ENCODE data around the gene CCDC179.

CCDC179 gene

DNA sequence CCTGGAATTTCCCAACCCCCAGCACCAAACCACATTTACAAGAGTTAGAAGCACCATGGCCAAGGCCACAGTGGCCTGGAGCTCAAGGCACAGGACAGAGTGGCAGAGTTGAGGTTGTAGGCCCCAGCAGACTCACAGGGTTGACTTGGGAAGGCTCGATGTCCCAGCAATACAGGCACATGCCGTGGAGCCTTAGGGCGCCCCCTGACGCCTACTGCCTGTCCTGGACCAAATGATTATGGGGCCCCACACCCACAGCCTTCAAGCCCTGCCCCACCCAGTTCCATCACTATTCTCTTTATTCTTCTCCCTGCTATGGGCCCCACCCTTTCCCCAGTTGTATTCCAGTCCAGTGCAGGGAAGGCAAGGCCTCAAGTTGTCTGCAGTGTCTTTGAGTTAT is at the start of gene CCDC179:
Gene CCDC179 (minus strand): TSS at position 234 of the 400 bp plus-strand sequence. CDS start 53 bp downstream, at position 181.
- Histone ChIP-seq H3K9me3 (no peaks in the 10 kb centered on the region), H3K27ac (no peak within 1 kb of the TSS), H3K36me3 (no peaks in the 10 kb centered on the region), H3K4me3 (ENCODE audit: low read depth in 1 of 2, low read length in 1 of 2) (no peak within 1 kb of the TSS), H3K27me3 (no peaks in the 10 kb centered on the region), H3K4me1 (ENCODE audit: control insufficient read depth in 1 of 2, insufficient read depth in 1 of 2, low read depth in 1 of 2, low read length in 1 of 2) (no peaks in the 10 kb centered on the region)
- TF ChIP-seq, protein P1, sequence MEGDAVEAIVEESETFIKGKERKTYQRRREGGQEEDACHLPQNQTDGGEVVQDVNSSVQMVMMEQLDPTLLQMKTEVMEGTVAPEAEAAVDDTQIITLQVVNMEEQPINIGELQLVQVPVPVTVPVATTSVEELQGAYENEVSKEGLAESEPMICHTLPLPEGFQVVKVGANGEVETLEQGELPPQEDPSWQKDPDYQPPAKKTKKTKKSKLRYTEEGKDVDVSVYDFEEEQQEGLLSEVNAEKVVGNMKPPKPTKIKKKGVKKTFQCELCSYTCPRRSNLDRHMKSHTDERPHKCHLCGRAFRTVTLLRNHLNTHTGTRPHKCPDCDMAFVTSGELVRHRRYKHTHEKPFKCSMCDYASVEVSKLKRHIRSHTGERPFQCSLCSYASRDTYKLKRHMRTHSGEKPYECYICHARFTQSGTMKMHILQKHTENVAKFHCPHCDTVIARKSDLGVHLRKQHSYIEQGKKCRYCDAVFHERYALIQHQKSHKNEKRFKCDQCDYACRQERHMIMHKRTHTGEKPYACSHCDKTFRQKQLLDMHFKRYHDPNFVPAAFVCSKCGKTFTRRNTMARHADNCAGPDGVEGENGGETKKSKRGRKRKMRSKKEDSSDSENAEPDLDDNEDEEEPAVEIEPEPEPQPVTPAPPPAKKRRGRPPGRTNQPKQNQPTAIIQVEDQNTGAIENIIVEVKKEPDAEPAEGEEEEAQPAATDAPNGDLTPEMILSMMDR (IDR thresholded peaks at IDR 0.05), result no peak

DNA sequence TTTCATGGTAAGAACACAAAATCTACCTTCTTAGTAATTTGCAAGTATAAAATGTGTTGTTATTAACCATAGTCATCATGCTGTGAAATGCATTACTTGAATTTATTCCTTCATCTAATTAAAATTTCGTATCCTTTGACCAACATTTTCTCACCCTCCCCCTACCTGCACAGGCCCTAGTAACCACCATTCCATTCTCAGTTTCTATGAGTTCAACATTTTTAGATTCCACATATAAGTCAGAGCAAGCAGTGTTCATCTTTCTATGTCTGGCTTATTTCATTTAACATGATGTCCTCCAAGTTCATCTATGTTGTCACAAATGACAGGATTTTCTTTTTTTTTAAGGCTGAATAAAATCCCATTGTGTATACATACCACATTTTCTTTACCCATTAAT is 43.5 kb upstream of the CCDC179 start:
- TF ChIP-seq, protein P1 (IDR thresholded peaks at IDR 0.05), result no peak
- H3K27ac ChIP-seq, result no peak overlapping the region
- no peaks in the 10 kb centered on the region for H3K4me1 ChIP-seq (ENCODE audit: control insufficient read depth in 1 of 2, insufficient read depth in 1 of 2, low read depth in 1 of 2, low read length in 1 of 2)
- no peak overlapping the region for H3K4me3 ChIP-seq (ENCODE audit: low read depth in 1 of 2, low read length in 1 of 2)
- no peaks in the 10 kb centered on the region for H3K36me3 ChIP-seq
- no peaks in the 10 kb centered on the region for H3K9me3 ChIP-seq
- no peaks in the 10 kb centered on the region for H3K27me3 ChIP-seq

DNA sequence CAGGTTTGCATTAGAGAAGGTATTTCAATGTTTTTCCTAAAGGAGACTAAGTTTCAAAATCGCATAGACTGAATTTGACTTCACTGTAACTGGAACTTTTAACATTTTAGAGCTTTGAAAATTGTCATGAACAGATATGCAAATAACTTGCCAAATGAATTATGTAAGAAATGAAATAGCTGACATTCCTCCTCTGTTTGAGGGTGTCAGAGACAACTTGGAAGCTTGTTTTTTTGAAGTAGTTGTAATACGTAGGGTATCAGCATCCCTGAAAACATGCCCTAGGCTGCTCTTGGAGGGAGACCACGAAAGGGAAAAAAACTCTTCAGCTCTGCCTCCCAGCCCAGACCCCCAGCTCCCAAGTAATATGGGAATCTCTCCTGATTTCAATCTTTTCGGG is 41.3 kb upstream of the CCDC179 start:
- Histone ChIP-seq H3K4me1 (ENCODE audit: control insufficient read depth in 1 of 2, insufficient read depth in 1 of 2, low read depth in 1 of 2, low read length in 1 of 2) (no peaks in the 10 kb centered on the region), H3K27me3 (no peaks in the 10 kb centered on the region), H3K27ac (no peak overlapping the region), H3K36me3 (no peaks in the 10 kb centered on the region), H3K4me3 (ENCODE audit: low read depth in 1 of 2, low read length in 1 of 2) (no peak overlapping the region), H3K9me3 (no peaks in the 10 kb centered on the region)
- TF ChIP-seq, protein P1 (IDR thresholded peaks at IDR 0.05), result no peak

DNA sequence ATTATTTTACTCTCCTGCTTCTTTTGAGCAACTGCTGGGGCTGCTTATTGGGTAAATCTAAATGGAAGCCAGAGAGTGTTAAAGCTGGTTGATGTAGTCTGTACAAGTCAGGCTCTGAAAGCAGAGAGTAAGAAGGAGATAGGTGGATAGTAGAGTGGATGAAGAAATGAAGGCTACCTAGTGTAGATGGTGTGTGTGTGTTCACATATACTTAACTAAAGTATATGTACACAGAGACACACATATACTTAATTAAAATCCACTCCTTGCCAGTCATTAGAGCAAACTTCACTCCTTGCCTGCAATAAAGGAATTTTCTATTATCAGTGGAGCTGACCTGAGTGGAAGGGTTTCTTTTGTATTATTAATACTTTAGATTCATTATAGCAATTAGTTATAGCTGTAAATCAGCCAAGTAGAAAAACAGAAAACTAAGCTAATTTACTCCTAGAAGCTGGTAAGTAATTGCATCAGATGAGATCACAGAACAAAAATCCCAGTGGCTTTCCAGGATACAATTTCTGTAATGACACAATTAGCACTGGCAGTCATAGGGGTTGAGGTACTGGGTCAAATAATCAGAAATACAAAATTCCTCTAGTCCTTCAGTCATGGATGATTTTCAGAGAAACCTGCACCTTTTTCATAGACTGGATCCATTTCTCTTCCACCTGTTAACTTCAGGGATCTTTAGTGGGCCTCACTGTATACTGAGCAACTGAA is 40.7 kb upstream of the CCDC179 start:
- Histone ChIP-seq H3K27ac (no peak overlapping the region), H3K27me3 (no peaks in the 10 kb centered on the region), H3K9me3 (no peaks in the 10 kb centered on the region), H3K4me1 (ENCODE audit: control insufficient read depth in 1 of 2, insufficient read depth in 1 of 2, low read depth in 1 of 2, low read length in 1 of 2) (no peaks in the 10 kb centered on the region), H3K36me3 (no peaks in the 10 kb centered on the region), H3K4me3 (ENCODE audit: low read depth in 1 of 2, low read length in 1 of 2) (no peak overlapping the region)
- TF ChIP-seq, protein P1 (IDR thresholded peaks at IDR 0.05), result no peak

DNA sequence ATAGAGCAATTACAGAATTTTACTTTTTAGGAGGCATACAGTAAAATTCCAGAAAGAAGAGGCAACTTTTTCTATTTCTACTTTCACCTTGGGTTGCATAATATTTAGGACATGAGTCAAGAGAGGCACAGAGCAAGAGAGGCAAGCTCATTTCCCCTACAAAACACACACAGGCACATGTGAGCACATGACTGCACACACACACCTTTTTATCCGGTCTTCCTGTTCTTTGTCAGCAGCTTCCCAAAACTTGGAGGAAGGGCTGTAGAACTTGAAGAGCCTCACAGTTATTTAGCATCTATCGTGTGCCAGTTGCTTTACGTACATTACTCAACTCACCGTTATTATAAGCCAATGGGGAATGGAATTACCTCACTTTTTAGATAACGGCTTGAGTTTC is 37.8 kb upstream of the CCDC179 start:
- TF ChIP-seq, protein P1 (IDR thresholded peaks at IDR 0.05), result no peak
- no peak overlapping the region for H3K27ac ChIP-seq
- H3K36me3 ChIP-seq, result no peaks in the 10 kb centered on the region
- no peaks in the 10 kb centered on the region for H3K4me1 ChIP-seq (ENCODE audit: control insufficient read depth in 1 of 2, insufficient read depth in 1 of 2, low read depth in 1 of 2, low read length in 1 of 2)
- H3K4me3 ChIP-seq (ENCODE audit: low read depth in 1 of 2, low read length in 1 of 2), result no peak overlapping the region
- H3K27me3 ChIP-seq, result no peaks in the 10 kb centered on the region
- H3K9me3 ChIP-seq, result no peaks in the 10 kb centered on the region
